ENCODE data around the gene JCHAIN. TPM values are rescaled to one million over a fixed set of nuclear protein-coding genes. Genes with fewer than 3 reads are reported as not detected.

The JCHAIN gene
- total and polyA plus RNA-seq, 2 of the 13 experiments (the other 11 are each of a cell fraction or from before 2014, with no cell fraction given), result not detected

- TF ChIP-seq MAFG (CRISPR knock-in tag; IDR thresholded peaks at IDR 0.05) (no peak), U2AF1 (optimal IDR thresholded peaks at IDR 0.05; ENCODE audit: low read depth, low read length) (no peak), ZNF772 (CRISPR knock-in tag; IDR thresholded peaks at IDR 0.05) (no peak), RORA (CRISPR knock-in tag; IDR thresholded peaks at IDR 0.05) (no peak), SRSF9 (IDR thresholded peaks at IDR 0.05; ENCODE audit: borderline replicate concordance, insufficient read depth, low read depth, low read length, poor library complexity, severe bottlenecking) (no peak), ZNF121 (CRISPR knock-in tag; IDR thresholded peaks at IDR 0.05) (no peak), ZNF75D (CRISPR knock-in tag; IDR thresholded peaks at IDR 0.05; ENCODE audit: borderline replicate concordance) (no peak), MYC (CRISPR knock-in tag; IDR thresholded peaks at IDR 0.05; ENCODE audit: borderline replicate concordance) (peak; percentile 20; the same call in 1 of the 2 replicates), ZNF776 (CRISPR knock-in tag; IDR thresholded peaks at IDR 0.05) (peak; percentile 50; the same call in 1 of the 2 replicates), ZBTB38 (CRISPR knock-in tag; IDR thresholded peaks at IDR 0.05) (0 out of 2 replicates have a peak, but pooled peaks have one; percentile 39), NFKBIZ (CRISPR knock-in tag; IDR thresholded peaks at IDR 0.05) (no peak), TCF12 (IDR thresholded peaks at IDR 0.05) (no peak), TCF12 (CRISPR knock-in tag; IDR thresholded peaks at IDR 0.05) (no peak), MAZ (IDR thresholded peaks at IDR 0.05; ENCODE audit: borderline replicate concordance, low read depth, low read length) (peak; percentile 98), MAZ (CRISPR knock-in tag; IDR thresholded peaks at IDR 0.05; ENCODE audit: low read depth) (peak; percentile 96), BCLAF1 (IDR thresholded peaks at IDR 0.05) (no peak), MYPOP (CRISPR knock-in tag; IDR thresholded peaks at IDR 0.05) (no peak; the same call in 1 of the 2 replicates), SP1 (IDR thresholded peaks at IDR 0.05) (no peak), SP1 (CRISPR knock-in tag; IDR thresholded peaks at IDR 0.05) (peak; percentile 46; the same call in 1 of the 2 replicates), SOX13 (IDR thresholded peaks at IDR 0.05) (no peak), SOX13 (CRISPR knock-in tag; conservative IDR thresholded peaks at IDR 0.05 in 1 of 2, IDR thresholded peaks at IDR 0.05 in 1 of 2) (no peak; a peak in 1 of 4 replicates), NR0B2 (CRISPR knock-in tag; IDR thresholded peaks at IDR 0.05) (no peak), ZNF556 (CRISPR knock-in tag; IDR thresholded peaks at IDR 0.05; ENCODE audit: borderline replicate concordance) (peak; percentile 76; the same call in 1 of the 2 replicates), ZNF780A (CRISPR knock-in tag; IDR thresholded peaks at IDR 0.05) (no peak), MTF1 (CRISPR knock-in tag; IDR thresholded peaks at IDR 0.05) (no peak), PCBP2 (optimal IDR thresholded peaks at IDR 0.05; ENCODE audit: low read depth, low read length, poor library complexity, severe bottlenecking) (no peak), ZNF570 (CRISPR knock-in tag; IDR thresholded peaks at IDR 0.05; ENCODE audit: borderline replicate concordance) (no peak), ZNF274 (CRISPR knock-in tag; IDR thresholded peaks at IDR 0.05) (no peak)
Observed at GRCh38 chr4:70704215-70704930, 38.1 kb upstream of the JCHAIN start (continued).
